Subcutaneous preadipocyte (primary cell): ENCODE measurements around the gene SYNGR2. TPM values are rescaled to one million over a fixed set of nuclear protein-coding genes. Genes with fewer than 3 reads are reported as not detected.

Source experiments
- small RNA-seq: library from RNA; depleted of rRNA; stranded (forward); fragments of <200 nt; gene quantifications from one replicate; pipeline ENCODE3, GENCODE V24; 2012
- total RNA-seq: library from RNA; depleted of rRNA; stranded (reverse); fragments of >200 nt; gene quantifications from 2 replicates; pipeline ENCODE4 v1.2.3, GENCODE V29; 2012

Gene SYNGR2, protein sequence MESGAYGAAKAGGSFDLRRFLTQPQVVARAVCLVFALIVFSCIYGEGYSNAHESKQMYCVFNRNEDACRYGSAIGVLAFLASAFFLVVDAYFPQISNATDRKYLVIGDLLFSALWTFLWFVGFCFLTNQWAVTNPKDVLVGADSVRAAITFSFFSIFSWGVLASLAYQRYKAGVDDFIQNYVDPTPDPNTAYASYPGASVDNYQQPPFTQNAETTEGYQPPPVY
- total RNA-seq = 1.5 and 1.8 TPM in 2 replicates

DNA sequence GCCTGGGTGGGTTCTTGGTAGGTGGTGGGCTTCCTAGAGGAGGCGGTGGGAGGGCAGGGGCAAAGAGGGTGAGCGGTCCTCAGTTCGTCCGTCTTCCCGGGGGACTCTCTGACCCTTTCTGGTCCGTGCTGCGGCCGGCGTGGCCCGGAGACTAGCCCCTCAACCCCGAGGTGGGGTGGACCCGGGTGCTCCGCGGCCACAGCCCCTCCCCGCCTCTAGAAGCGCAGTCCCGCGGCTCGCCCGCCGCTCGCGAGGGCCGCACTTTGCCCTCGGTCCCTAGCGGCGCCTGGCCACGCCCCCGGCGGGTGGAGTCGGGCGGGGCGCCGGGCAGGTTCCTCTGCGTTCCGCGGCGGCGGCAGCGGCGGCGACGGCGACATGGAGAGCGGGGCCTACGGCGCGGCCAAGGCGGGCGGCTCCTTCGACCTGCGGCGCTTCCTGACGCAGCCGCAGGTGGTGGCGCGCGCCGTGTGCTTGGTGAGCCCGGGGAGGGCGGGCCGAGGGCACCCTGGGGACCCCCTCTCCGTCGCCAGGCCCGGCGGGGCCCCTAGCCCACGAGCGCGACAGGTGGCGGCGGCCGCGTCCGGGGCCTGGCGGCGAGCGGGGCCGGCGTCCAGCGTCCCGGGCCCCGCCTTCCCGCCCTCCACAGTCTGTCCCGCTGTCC is at the start of gene SYNGR2:
TSS of gene SYNGR2 (plus strand) at position 340 of the 661 bp plus-strand sequence. CDS start at position 376, 36 bp downstream.

DNA sequence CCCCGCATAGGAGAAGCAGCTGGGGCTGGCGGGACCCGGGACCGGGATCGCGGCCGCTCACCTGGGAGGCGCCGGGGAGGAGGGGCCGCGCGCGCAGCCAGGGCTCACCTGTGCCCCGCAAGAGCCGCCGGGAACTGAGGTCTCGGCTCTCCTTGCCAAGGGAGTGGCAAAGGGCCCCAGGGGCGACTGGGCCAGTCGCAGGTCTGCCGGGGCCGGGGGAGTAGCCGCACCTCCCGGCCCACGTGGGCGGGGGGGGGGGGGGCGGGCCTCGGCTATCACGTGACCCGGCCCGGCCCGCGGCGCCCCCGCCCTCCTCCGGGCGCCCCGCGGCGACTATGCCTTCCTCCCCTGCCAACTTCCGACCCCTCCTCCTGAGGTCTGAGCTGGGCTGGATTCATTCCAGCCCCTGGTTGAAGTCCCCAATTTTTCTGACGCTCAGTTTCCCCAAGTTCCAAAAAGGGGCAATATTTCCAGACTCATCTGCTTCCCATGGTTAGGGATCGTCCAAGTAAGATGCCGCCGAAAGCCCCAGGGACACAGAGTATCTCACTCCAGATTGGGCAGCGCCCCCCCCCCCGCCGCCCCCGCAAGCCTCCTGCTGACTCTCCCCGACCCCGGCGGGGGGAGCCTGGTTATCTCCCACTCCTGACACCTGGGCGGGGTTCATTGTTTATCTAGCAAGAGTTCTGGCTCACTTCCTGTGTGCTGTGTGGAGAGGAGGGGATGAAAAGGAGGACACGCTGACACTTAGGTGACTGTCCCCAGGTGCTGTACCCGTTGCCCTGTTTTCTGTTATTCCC is 39.6 kb upstream of the SYNGR2 start, which contains the start of gene TMC6:
TSS of gene TMC6 (minus strand) at position 205 of the 800 bp plus-strand sequence. CDS start 1,923 bp downstream, outside the sequence.

DNA sequence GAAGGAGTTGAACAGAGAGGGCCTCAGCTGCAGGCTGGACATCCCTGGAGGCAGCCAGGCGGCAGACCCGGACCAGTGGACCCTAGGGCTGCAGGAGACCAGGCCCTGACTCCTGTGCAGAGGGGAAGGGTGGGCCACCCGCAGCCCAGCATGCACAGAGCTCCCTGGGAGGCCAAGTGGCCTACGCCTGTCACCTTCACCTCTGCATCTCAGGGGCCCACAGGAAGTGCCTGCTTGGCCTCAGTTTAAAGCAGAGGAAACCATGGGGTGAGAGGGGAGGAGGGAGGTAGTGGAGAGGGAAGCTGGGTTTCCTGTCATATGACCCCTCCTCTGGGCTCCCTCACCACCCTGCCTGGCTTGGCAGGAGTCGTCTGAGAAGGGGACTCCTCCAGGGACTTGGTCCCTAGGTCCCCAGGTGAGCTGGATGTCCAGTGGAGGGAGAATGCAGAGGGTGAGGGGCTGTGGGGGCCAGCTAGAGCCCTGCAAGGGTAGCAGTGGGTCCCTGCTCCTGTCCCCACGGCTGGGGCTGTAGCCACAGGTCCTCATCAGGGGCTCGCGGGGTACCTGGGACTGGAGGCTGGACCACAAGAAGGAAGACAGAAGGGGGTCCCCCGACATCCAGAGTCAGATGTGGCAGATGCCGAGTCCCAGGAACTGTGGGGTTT is 37.8 kb upstream of the SYNGR2 start, which contains the start of gene TMC8:
TSS of gene TMC8 (plus strand) at position 335 of the 665 bp plus-strand sequence. CDS start 818 bp downstream, outside the sequence.

DNA sequence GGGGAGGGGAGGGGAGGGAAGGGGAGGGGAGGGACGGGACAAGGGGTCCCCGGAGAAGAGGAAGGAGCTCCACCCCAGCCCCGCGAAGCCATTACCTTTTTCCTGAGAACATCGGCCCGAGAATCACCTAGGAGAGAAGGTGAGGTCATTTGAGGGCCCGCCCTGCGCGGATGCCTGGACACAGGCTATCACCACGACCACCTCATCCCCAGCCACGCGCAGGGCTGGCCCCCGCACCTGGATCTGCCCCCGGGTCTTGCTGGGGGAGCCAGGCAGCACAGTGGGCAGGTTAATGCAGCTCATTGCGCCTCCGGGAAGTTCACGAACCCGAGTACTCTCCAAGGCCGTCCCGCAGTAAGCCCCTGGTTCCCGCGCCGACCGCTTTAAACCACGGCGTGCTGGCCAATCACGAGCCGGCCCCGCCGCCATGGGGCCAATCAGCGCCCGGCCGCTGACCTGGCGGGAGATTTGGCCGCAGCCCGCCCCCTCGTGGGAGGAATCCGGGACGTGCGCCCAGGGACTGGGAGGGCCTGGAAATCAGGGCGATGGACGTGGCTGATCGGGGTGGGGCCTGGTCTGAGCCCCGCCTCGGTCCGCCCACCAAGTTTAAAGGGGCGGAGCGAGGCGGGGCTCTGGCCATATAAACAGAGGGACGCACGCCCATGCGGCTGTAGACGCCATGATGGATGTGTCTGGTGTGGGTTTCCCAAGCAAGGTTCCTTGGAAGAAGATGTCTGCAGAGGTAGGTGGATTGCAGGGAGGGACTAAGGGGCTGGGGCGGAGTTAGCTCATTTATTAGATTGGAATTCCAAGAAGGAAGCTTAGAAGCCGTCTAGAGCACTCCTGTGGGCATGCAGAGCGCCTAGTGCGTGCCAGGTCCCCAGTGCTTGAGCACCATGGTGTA is 18.6 kb downstream of the SYNGR2 start, which contains the start of the genes AFMID and TK1:
TSS of gene AFMID (plus strand) at position 671 of the 904 bp plus-strand sequence. CDS start at position 680, 9 bp downstream.
TSS of gene TK1 (minus strand) at position 361 of the 904 bp plus-strand sequence. CDS start at position 303, 58 bp downstream.

DNA sequence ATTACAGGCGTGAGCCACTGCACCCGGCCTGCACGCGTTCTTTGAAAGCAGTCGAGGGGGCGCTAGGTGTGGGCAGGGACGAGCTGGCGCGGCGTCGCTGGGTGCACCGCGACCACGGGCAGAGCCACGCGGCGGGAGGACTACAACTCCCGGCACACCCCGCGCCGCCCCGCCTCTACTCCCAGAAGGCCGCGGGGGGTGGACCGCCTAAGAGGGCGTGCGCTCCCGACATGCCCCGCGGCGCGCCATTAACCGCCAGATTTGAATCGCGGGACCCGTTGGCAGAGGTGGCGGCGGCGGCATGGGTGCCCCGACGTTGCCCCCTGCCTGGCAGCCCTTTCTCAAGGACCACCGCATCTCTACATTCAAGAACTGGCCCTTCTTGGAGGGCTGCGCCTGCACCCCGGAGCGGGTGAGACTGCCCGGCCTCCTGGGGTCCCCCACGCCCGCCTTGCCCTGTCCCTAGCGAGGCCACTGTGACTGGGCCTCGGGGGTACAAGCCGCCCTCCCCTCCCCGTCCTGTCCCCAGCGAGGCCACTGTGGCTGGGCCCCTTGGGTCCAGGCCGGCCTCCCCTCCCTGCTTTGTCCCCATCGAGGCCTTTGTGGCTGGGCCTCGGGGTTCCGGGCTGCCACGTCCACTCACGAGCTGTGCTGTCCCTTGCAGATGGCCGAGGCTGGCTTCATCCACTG is 45.8 kb downstream of the SYNGR2 start, which contains the start of gene BIRC5:
TSS of gene BIRC5 (plus strand) at position 238 of the 690 bp plus-strand sequence. CDS start at position 302, 64 bp downstream.

Small RNAs within 50 kb of the gene (small RNA-seq; reads per million reads assigned to genes)
- gene AC087645.1 = not detected

Other genes starting within 250 kb of the SYNGR2 start
- gene TNRC6C, start 209.9 kb upstream of the SYNGR2 start, total RNA-seq = 3.7 and 6.1 TPM in 2 replicates
- gene TMC6, start 39.8 kb upstream of the SYNGR2 start, total RNA-seq = 2.7 TPM in 1 of 2 replicates, not detected in the other
- not detected in 2 replicates for gene TMC8, start 37.8 kb upstream of the SYNGR2 start, total RNA-seq
- not detected in 2 replicates for gene C17orf99, start 22.2 kb upstream of the SYNGR2 start, total RNA-seq
- 96.3 and 101 TPM in 2 replicates for gene TK1, start 18.5 kb downstream of the SYNGR2 start, total RNA-seq
- 22.4 and 22.9 TPM in 2 replicates for gene AFMID, start 18.8 kb downstream of the SYNGR2 start, total RNA-seq
- gene BIRC5, start 45.7 kb downstream of the SYNGR2 start, total RNA-seq = 62.5 and 86.4 TPM in 2 replicates
- gene TMEM235, start 63.0 kb downstream of the SYNGR2 start, total RNA-seq = not detected in 2 replicates
- 47.3 and 107 TPM in 2 replicates for gene SOCS3, start 191.5 kb downstream of the SYNGR2 start, total RNA-seq
- 31.7 and 34.2 TPM in 2 replicates for gene PGS1, start 210.1 kb downstream of the SYNGR2 start, total RNA-seq